ENCODE measurements around the gene ATG5.
"Not testable (repeated sequence)": the region's sequence is repeated elsewhere in the genome, so short reads cannot be mapped to it uniquely, and the experiment has no call there.

The ATG5 gene

GRCh38 chr6:106259748-106260147, 65.8 kb downstream of the ATG5 start:
- not testable (repeated sequence) for H3F3A ChIP-seq (ENCODE audit: insufficient read depth)

DNA sequence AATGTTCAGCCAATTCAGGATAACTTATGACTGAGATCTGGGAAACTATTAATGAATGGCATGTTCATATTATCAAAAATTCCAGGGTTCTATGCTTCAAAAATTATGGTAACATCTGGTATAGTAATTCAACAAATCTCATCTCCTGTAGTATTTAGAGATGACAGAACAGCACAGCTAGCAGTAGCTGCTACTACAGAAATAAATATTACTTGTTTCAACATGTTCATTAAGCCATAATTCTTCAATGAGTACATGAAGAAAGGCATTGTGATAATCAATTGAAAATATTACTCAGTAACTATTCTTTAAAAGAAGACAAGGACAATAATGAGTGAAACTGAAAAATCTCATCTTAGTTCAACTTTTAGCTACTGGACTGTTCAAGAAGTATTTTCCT, 66.8 kb downstream of the ATG5 start:
- no peak for TF ChIP-seq CTCF (IDR thresholded peaks at IDR 0.05; ENCODE audit: insufficient read depth, low read length, poor library complexity, severe bottlenecking)
- TF ChIP-seq EZH2phosphoT487 (conservative IDR thresholded peaks at IDR 0.05; ENCODE audit: low read length), result no peak
- Histone ChIP-seq H3K9me3 (ENCODE audit: insufficient read depth, low read length) (no peaks in the 10 kb centered on the region), H3K36me3 (ENCODE audit: low read length) (no peaks in the 10 kb centered on the region), H2AFZ (ENCODE audit: low read depth, low read length, severe bottlenecking) (no peak overlapping the region), H3K9me2 (replicated peaks; ENCODE audit: insufficient read depth, low read length) (no peaks in the 10 kb centered on the region), H3K4me3 (ENCODE audit: insufficient read depth, low read length, poor library complexity, severe bottlenecking) (no peak overlapping the region), H3K27me3 (ENCODE audit: low read length) (no peaks in the 10 kb centered on the region), H3K79me2 (ENCODE audit: insufficient read depth, low read length) (peaks cover 38% of the 10 kb centered on the region), H3K9ac (ENCODE audit: low read length) (no peak overlapping the region), H4K20me1 (ENCODE audit: low read depth, low read length) (no peaks in the 10 kb centered on the region), H3F3A (ENCODE audit: insufficient read depth) (no peaks in the 10 kb centered on the region), H3K27ac (ENCODE audit: low read depth, low read length) (no peak overlapping the region), H3K4me2 (ENCODE audit: low read depth, low read length, poor library complexity, severe bottlenecking) (no peak overlapping the region)

More at GRCh38 chr6:106259748-106260147, 65.8 kb downstream of the ATG5 start:
- not testable (repeated sequence) for H3K4me2 ChIP-seq (ENCODE audit: low read depth, low read length, poor library complexity, severe bottlenecking); H3K9ac ChIP-seq (ENCODE audit: low read length); H3K27me3 ChIP-seq (ENCODE audit: low read length); H4K20me1 ChIP-seq (ENCODE audit: low read depth, low read length); H3K9me3 ChIP-seq (ENCODE audit: insufficient read depth, low read length); H3K4me3 ChIP-seq (ENCODE audit: insufficient read depth, low read length, poor library complexity, severe bottlenecking); H3K36me3 ChIP-seq (ENCODE audit: low read length); H3K27ac ChIP-seq (ENCODE audit: low read depth, low read length); H3K9me2 ChIP-seq (replicated peaks; ENCODE audit: insufficient read depth, low read length); H2AFZ ChIP-seq (ENCODE audit: low read depth, low read length, severe bottlenecking)
- H3K79me2 ChIP-seq (ENCODE audit: insufficient read depth, low read length), result peaks cover 45% of the 10 kb centered on the region

DNA sequence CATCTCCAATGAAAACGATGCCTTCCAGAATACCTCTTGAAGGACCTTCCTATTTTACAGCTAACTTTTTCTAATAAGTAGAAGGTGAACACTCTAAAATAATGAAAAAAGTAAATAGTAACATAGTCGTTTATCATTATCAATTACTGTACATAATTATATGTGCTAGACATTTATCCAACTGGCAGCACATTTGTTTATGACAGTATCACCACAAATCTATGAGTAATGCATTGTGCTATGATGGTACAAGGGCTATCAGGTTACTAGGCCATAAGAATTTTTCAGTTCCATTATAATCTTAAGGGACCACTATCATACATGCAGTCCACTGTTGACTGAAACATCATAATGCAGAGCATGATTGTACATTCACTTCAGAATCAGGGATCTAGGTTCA, 68.4 kb downstream of the ATG5 start:
- Histone ChIP-seq H3F3A (ENCODE audit: insufficient read depth) (no peaks in the 10 kb centered on the region), H3K27ac (ENCODE audit: low read depth, low read length) (no peak overlapping the region), H3K4me2 (ENCODE audit: low read depth, low read length, poor library complexity, severe bottlenecking) (no peak overlapping the region), H3K4me3 (ENCODE audit: insufficient read depth, low read length, poor library complexity, severe bottlenecking) (no peak overlapping the region), H4K20me1 (ENCODE audit: low read depth, low read length) (no peaks in the 10 kb centered on the region), H3K79me2 (ENCODE audit: insufficient read depth, low read length) (peaks cover 30% of the 10 kb centered on the region), H3K9me3 (ENCODE audit: insufficient read depth, low read length) (no peaks in the 10 kb centered on the region), H3K36me3 (ENCODE audit: low read length) (no peaks in the 10 kb centered on the region), H3K9ac (ENCODE audit: low read length) (no peak overlapping the region), H2AFZ (ENCODE audit: low read depth, low read length, severe bottlenecking) (no peak overlapping the region), H3K9me2 (replicated peaks; ENCODE audit: insufficient read depth, low read length) (no peaks in the 10 kb centered on the region), H3K27me3 (ENCODE audit: low read length) (no peaks in the 10 kb centered on the region)
- TF ChIP-seq EZH2phosphoT487 (conservative IDR thresholded peaks at IDR 0.05; ENCODE audit: low read length) (no peak), CTCF (IDR thresholded peaks at IDR 0.05; ENCODE audit: insufficient read depth, low read length, poor library complexity, severe bottlenecking) (no peak)

GRCh38 chr6:106256201-106256968, 69.2 kb downstream of the ATG5 start:
- no peak for TF ChIP-seq CTCF (IDR thresholded peaks at IDR 0.05; ENCODE audit: insufficient read depth, low read length, poor library complexity, severe bottlenecking)
- TF ChIP-seq EZH2phosphoT487 (conservative IDR thresholded peaks at IDR 0.05; ENCODE audit: low read length), result no peak
- Histone ChIP-seq H3K79me2 (ENCODE audit: insufficient read depth, low read length) (peaks cover 26% of the 10 kb centered on the region), H3K27me3 (ENCODE audit: low read length) (no peaks in the 10 kb centered on the region), H3K36me3 (ENCODE audit: low read length) (no peaks in the 10 kb centered on the region), H3K9ac (ENCODE audit: low read length) (no peak overlapping the region), H3K27ac (ENCODE audit: low read depth, low read length) (no peak overlapping the region), H3K9me2 (replicated peaks; ENCODE audit: insufficient read depth, low read length) (no peaks in the 10 kb centered on the region), H3K4me2 (ENCODE audit: low read depth, low read length, poor library complexity, severe bottlenecking) (no peak overlapping the region), H3K4me3 (ENCODE audit: insufficient read depth, low read length, poor library complexity, severe bottlenecking) (no peak overlapping the region), H3K9me3 (ENCODE audit: insufficient read depth, low read length) (no peaks in the 10 kb centered on the region), H4K20me1 (ENCODE audit: low read depth, low read length) (no peaks in the 10 kb centered on the region), H2AFZ (ENCODE audit: low read depth, low read length, severe bottlenecking) (no peak overlapping the region), H3F3A (ENCODE audit: insufficient read depth) (no peaks in the 10 kb centered on the region)

All from SU-DHL-6 (cell line).